CD4-positive, alpha-beta T cell (primary cell): ENCODE data around the gene GPR156. TPM values are rescaled to one million over a fixed set of nuclear protein-coding genes. Genes with fewer than 3 reads are reported as not detected.

Source experiments
- ATAC-seq: fragments of 200-7000 bp; cut with Tn5 transposase; one replicate; pipeline ENCODE4 v1.10.0; 2022; ENCODE audit warnings: mild to moderate bottlenecking; ENCODE audit not compliant: poor library complexity
- CTCF ChIA-PET: fragments of 350-600 bp; sonication (Branson Sonifier 250); formaldehyde crosslinking; loops from one replicate; lab custom pipeline; 2021; ENCODE audit warnings: antibody characterized with exemption, inconsistent platforms; lab: Charles Lee
- POLR2A ChIA-PET: fragments of 350-600 bp; sonication (Branson Sonifier 250); formaldehyde crosslinking; loops from one replicate; lab custom pipeline; 2021; ENCODE audit warnings: antibody characterized with exemption, inconsistent platforms; lab: Charles Lee
- DNase-seq, 14 experiments: peaks; one replicate each; pipeline ENCODE4 v3.0.0-alpha.2; 2013 to 2020; ENCODE audit warnings: mixed read lengths in 2 of 14
- H3K27ac ChIP-seq, 2 donors: one replicate each; pipeline versions ENCODE4 v1.5.1 to v1.7.0; 2013; ENCODE audit warnings: low read length in 2 of 2, low read depth in 1 of 2, mild to moderate bottlenecking in 1 of 2
- H3K27me3 ChIP-seq, 2 experiments: 1 replicate in 1 of 2; 2 replicates in 1 of 2; pipeline versions ENCODE4 v1.6.1 to v1.7.0; 2013; ENCODE audit warnings: low read length in 2 of 2, control low read depth in 1 of 2, mild to moderate bottlenecking in 1 of 2, moderate library complexity in 1 of 2; ENCODE audit not compliant: insufficient read depth in 2 of 2, control insufficient read depth in 1 of 2
- H3K36me3 ChIP-seq: one replicate; pipeline ENCODE4 v1.6.1; 2013; ENCODE audit warnings: low read length, control low read depth; ENCODE audit not compliant: insufficient read depth
- H3K4me1 ChIP-seq: one replicate; pipeline ENCODE4 v1.6.1; 2013; ENCODE audit warnings: low read length, control low read depth; ENCODE audit not compliant: insufficient read depth
- H3K4me3 ChIP-seq: one replicate; pipeline ENCODE4 v1.5.1; 2013; ENCODE audit warnings: mild to moderate bottlenecking, low read length, moderate library complexity
- H3K9me3 ChIP-seq, 2 experiments: 1 replicate in 1 of 2; 2 replicates in 1 of 2; pipeline versions ENCODE4 v1.6.1 to v1.7.0; 2013; ENCODE audit warnings: low read length in 2 of 2, mild to moderate bottlenecking in 2 of 2, control low read depth in 1 of 2, moderate library complexity in 1 of 2; ENCODE audit not compliant: control insufficient read depth in 1 of 2, insufficient read depth in 1 of 2
- H3K27ac Mint-ChIP-seq: one replicate; pipeline ENCODE4 v1.8.0; 2020; ENCODE audit warnings: mixed read lengths
- H3K27me3 Mint-ChIP-seq: one replicate; pipeline ENCODE4 v1.8.0; 2021; ENCODE audit warnings: mixed read lengths
- H3K36me3 Mint-ChIP-seq: one replicate; pipeline ENCODE4 v1.8.0; 2021; ENCODE audit warnings: low read depth, mixed read lengths
- H3K4me1 Mint-ChIP-seq: one replicate; pipeline ENCODE4 v1.8.0; 2021; ENCODE audit warnings: low read depth, mixed read lengths
- H3K4me3 Mint-ChIP-seq: one replicate; pipeline ENCODE4 v1.8.0; 2020; ENCODE audit warnings: mild to moderate bottlenecking, mixed read lengths
- H3K9me3 Mint-ChIP-seq: one replicate; pipeline ENCODE4 v1.8.0; 2020; ENCODE audit warnings: mixed read lengths
- intact Hi-C, 2 experiments: fragments of 100-400 bp; cut with DNase I in 1 of 2; cut with micrococcal nuclease in 1 of 2; formaldehyde crosslinking; loops; one replicate each; pipeline versions ENCODE4 v1.15.1 to v1.9.0; 2023 to 2025; cut with DNase I, micrococcal nuclease
- total RNA-seq, 174 experiments: library from RNA in 2 of 174; stranded (reverse) in 2 of 174; gene quantifications; one replicate each; pipeline ENCODE4 v1.2.3 and lab custom pipeline; 2021 to 2026
- TF ChIP-seq, protein P1 (sequence below): fragments of 200-600 bp; IDR thresholded peaks from one replicate; pipeline ENCODE4 v1.8.0; 2022; ENCODE audit warnings: antibody characterized with exemption, mild to moderate bottlenecking

Gene GPR156
- total RNA-seq, 2 experiments from 2014 or later = 0.17 to 0.27 TPM

DNA sequence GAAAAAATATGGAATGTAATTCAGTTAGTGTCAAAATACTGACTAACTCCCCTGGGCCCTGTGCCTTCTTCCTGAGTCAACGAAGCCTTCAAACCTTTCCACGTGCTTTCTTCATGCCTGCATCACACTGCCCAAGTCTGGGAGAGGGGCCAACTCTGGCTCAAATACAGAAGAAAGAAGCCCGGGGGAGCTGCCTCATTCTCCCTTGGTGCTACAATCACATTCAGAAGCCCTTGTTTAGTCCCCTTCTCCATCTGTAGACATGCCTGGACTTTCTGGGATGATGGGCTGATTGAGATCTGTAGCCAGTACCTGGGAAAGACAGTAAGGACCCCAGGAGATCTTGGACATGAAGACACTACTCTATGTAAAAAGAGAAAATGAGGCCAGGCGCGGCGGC, 113.0 kb downstream of the GPR156 start:
- Mint-ChIP-seq H3K9me3 (no peaks in the 10 kb centered on the region), H3K4me1 (no peaks in the 10 kb centered on the region), H3K4me3 (no peak overlapping the region), H3K36me3 (no peaks in the 10 kb centered on the region), H3K27me3 (no peaks in the 10 kb centered on the region), H3K27ac (no peak overlapping the region)
- H3K27me3 ChIP-seq = no peaks in the 10 kb centered on the region
- H3K9me3 ChIP-seq = no peaks in the 10 kb centered on the region
- intact Hi-C loops = no loop called here
- no peaks in the 10 kb centered on the region for H3K36me3 ChIP-seq
- ChIA-PET CTCF (no interaction called here), POLR2A (no interaction called here)
- H3K4me3 ChIP-seq = no peak overlapping the region
- DNase-seq = no peak
- no peak overlapping the region for H3K27ac ChIP-seq
- ATAC-seq = no peak
- H3K4me1 ChIP-seq = no peaks in the 10 kb centered on the region
- TF ChIP-seq, protein P1, sequence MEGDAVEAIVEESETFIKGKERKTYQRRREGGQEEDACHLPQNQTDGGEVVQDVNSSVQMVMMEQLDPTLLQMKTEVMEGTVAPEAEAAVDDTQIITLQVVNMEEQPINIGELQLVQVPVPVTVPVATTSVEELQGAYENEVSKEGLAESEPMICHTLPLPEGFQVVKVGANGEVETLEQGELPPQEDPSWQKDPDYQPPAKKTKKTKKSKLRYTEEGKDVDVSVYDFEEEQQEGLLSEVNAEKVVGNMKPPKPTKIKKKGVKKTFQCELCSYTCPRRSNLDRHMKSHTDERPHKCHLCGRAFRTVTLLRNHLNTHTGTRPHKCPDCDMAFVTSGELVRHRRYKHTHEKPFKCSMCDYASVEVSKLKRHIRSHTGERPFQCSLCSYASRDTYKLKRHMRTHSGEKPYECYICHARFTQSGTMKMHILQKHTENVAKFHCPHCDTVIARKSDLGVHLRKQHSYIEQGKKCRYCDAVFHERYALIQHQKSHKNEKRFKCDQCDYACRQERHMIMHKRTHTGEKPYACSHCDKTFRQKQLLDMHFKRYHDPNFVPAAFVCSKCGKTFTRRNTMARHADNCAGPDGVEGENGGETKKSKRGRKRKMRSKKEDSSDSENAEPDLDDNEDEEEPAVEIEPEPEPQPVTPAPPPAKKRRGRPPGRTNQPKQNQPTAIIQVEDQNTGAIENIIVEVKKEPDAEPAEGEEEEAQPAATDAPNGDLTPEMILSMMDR = no peak

- Histone ChIP-seq H3K27me3 (no peaks in the 10 kb centered on the region), H3K4me1 (no peaks in the 10 kb centered on the region), H3K27ac (no peak overlapping the region), H3K4me3 (no peak overlapping the region), H3K36me3 (no peaks in the 10 kb centered on the region), H3K9me3 (no peaks in the 10 kb centered on the region)
- H3K27me3 Mint-ChIP-seq = no peaks in the 10 kb centered on the region
- DNase-seq (no peak), ATAC-seq (no peak)
- no peak overlapping the region for H3K27ac Mint-ChIP-seq
- ChIA-PET CTCF (no interaction called here), POLR2A (no interaction called here)
- H3K9me3 Mint-ChIP-seq = no peaks in the 10 kb centered on the region
- H3K4me3 Mint-ChIP-seq = no peak overlapping the region
- no peaks in the 10 kb centered on the region for H3K4me1 Mint-ChIP-seq
- intact Hi-C loops = no loop called here
- no peaks in the 10 kb centered on the region for H3K36me3 Mint-ChIP-seq
- TF ChIP-seq, protein P1 = no peak
Observed at GRCh38 chr3:120171134-120171873, 113.7 kb downstream of the GPR156 start.

DNA sequence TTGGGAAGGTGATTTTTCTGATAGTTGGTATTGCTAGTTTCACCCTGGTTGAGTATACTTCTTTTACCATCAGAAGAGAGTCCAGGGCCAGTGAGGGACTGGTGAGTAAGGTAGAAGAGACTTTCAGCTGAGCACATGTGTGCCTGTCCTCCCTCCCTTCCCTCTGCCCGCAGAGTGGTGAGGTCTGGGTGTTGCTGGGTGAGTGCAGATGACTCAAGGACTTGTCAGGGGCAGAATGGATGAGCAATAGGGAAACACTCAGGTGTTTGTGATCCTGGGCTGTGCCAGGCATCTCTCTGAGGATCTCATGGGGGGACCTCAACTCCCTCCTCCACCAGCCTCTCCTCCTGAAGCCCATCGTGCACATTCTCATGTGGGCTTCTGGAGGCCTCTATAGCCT, 114.8 kb downstream of the GPR156 start:
- Histone ChIP-seq H3K27me3 (no peaks in the 10 kb centered on the region), H3K9me3 (no peaks in the 10 kb centered on the region), H3K4me3 (no peak overlapping the region), H3K27ac (no peak overlapping the region), H3K36me3 (no peaks in the 10 kb centered on the region), H3K4me1 (no peaks in the 10 kb centered on the region)
- TF ChIP-seq, protein P1 = no peak
- intact Hi-C loops = no loop called here
- no peak overlapping the region for H3K27ac Mint-ChIP-seq
- no peaks in the 10 kb centered on the region for H3K4me1 Mint-ChIP-seq
- ChIA-PET POLR2A (no interaction called here), CTCF (no interaction called here)
- no peak overlapping the region for H3K4me3 Mint-ChIP-seq
- DNase-seq = no peak
- no peaks in the 10 kb centered on the region for H3K9me3 Mint-ChIP-seq
- H3K36me3 Mint-ChIP-seq = no peaks in the 10 kb centered on the region
- no peaks in the 10 kb centered on the region for H3K27me3 Mint-ChIP-seq
- ATAC-seq = no peak
